HepG2 (cell line): ENCODE measurements around the gene PIM1. TPM values are rescaled to one million over a fixed set of nuclear protein-coding genes. Genes with fewer than 3 reads are reported as not detected.

ENCODE experiments used
- KMT2B ChIP-seq: IDR thresholded peaks from 2 replicates; pipeline ENCODE4 v1.6.1; 2016; ENCODE audit warnings: missing genetic modification reagents, missing compliant biosample characterization
- ZNF142 ChIP-seq: sonication (generic); formaldehyde crosslinking; IDR thresholded peaks from 2 replicates; pipeline ENCODE4 v1.4.0; 2020; ENCODE audit warnings: missing genetic modification reagents
- ZNF556 ChIP-seq: sonication (generic); formaldehyde crosslinking; IDR thresholded peaks from 2 replicates; pipeline ENCODE4 v1.4.0; 2020; ENCODE audit warnings: mild to moderate bottlenecking, missing genetic modification reagents, borderline replicate concordance
- polyA plus RNA-seq, 8 experiments: library from polyadenylated mRNA; depleted of rRNA in 3 of 8; stranded (reverse) in 7 of 8; unstranded in 1 of 8; fragments of >200 nt; fragmentation: Illumina TruSeq in 4 of 8; extraction: Trizol in 4 of 8; gene quantifications; 2 replicates each; pipeline versions ENCODE4 v1.2.1 to v1.2.3, GENCODE V29; 2011 to 2016; ENCODE audit warnings: low read depth in 4 of 8, missing spikeins in 1 of 8, mixed read lengths in 1 of 8; ENCODE audit not compliant: insufficient read depth in 1 of 8
- total RNA-seq, 5 experiments: library from RNA; depleted of rRNA; stranded (reverse); fragments of >200 nt; fragmentation: Illumina TruSeq; extraction: Trizol; gene quantifications; 2 replicates each; pipeline ENCODE4 v1.2.3, GENCODE V29; 2016; ENCODE audit warnings: low read depth in 1 of 5

PIM1 gene
- total and polyA plus RNA-seq, 2 of the 13 experiments (the other 11 are each of a cell fraction or from before 2014, with no cell fraction given) = 29.4 to 117 TPM

- TF ChIP-seq ZNF142 (CRISPR knock-in tag) = no peak
- no peak for TF ChIP-seq ZNF556 (CRISPR knock-in tag)
- no peak for TF ChIP-seq KMT2B (CRISPR knock-in tag)
Measured at GRCh38 chr6:37174515-37175331, 4.8 kb downstream of the PIM1 start (continued).
